Gastrocnemius medialis (tissue), 4 donors: Measurements from ENCODE around the gene TMEM119.
"Not testable (repeated sequence)": the region's sequence is repeated elsewhere in the genome, so short reads cannot be mapped to it uniquely, and the experiment has no call there.

Experiments
- POLR2A ChIP-seq, 2 donors: fragments of 450-650 bp; IDR thresholded peaks; one replicate each; pipeline ENCODE4 v1.6.1; 2017; ENCODE audit warnings: antibody characterized with exemption in 2 of 2, mild to moderate bottlenecking in 2 of 2, moderate library complexity in 2 of 2
- TF ChIP-seq, protein P1 (sequence below), 5 experiments: fragments of 450-650 bp in 3 of 5; fragments of 200-600 bp in 2 of 5; sonication (generic) in 2 of 5; IDR thresholded peaks in 4 of 5; conservative IDR thresholded peaks in 1 of 5; 1 replicate in 4 of 5; 2 replicates in 1 of 5; pipeline ENCODE4 v1.5.1; 2016 to 2019; ENCODE audit warnings: antibody characterized with exemption in 5 of 5, mild to moderate bottlenecking in 3 of 5, moderate library complexity in 3 of 5

GRCh38 chr12:108555383-108555782 lies 42.5 kb downstream of the TMEM119 start:
- not testable (repeated sequence) for TF ChIP-seq POLR2A (IDR thresholded peaks at IDR 0.05)
- TF ChIP-seq, protein P1, sequence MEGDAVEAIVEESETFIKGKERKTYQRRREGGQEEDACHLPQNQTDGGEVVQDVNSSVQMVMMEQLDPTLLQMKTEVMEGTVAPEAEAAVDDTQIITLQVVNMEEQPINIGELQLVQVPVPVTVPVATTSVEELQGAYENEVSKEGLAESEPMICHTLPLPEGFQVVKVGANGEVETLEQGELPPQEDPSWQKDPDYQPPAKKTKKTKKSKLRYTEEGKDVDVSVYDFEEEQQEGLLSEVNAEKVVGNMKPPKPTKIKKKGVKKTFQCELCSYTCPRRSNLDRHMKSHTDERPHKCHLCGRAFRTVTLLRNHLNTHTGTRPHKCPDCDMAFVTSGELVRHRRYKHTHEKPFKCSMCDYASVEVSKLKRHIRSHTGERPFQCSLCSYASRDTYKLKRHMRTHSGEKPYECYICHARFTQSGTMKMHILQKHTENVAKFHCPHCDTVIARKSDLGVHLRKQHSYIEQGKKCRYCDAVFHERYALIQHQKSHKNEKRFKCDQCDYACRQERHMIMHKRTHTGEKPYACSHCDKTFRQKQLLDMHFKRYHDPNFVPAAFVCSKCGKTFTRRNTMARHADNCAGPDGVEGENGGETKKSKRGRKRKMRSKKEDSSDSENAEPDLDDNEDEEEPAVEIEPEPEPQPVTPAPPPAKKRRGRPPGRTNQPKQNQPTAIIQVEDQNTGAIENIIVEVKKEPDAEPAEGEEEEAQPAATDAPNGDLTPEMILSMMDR (IDR thresholded peaks at IDR 0.05 in 4 of 5, conservative IDR thresholded peaks at IDR 0.05 in 1 of 5), result not testable (repeated sequence)
